ENCODE measurements around the gene NFAM1. TPM values are rescaled to one million over a fixed set of nuclear protein-coding genes. Genes with fewer than 3 reads are reported as not detected.

The NFAM1 gene
- total RNA-seq, 1 experiment from 2014 or later, result 0.47 TPM

Other genes starting within 250 kb of the NFAM1 start
- 18.4 and 25.5 TPM in 2 replicates for gene TCF20, start 161.8 kb downstream of the NFAM1 start, total RNA-seq (2014; rRNA removed; shearing (Covaris generic))
- gene RRP7A, start 87.4 kb upstream of the NFAM1 start, total RNA-seq (2014; rRNA removed; shearing (Covaris generic)), result 63.6 and 73.1 TPM in 2 replicates
- gene SERHL2, start 121.6 kb upstream of the NFAM1 start, total RNA-seq (2014; rRNA removed; shearing (Covaris generic)), result not detected in 2 replicates
- gene POLDIP3, start 182.5 kb upstream of the NFAM1 start, total RNA-seq (2014; rRNA removed; shearing (Covaris generic)), result 11.1 and 14.7 TPM in 2 replicates
- not detected in 2 replicates for gene ATP5MGL, start 208.2 kb upstream of the NFAM1 start, total RNA-seq (2014; rRNA removed; shearing (Covaris generic))
- gene CYB5R3, start 217.0 kb upstream of the NFAM1 start, total RNA-seq (2014; rRNA removed; shearing (Covaris generic)), result 39.0 and 44.6 TPM in 2 replicates

Data from G401 (cell line).